ENCODE measurements around the gene EZR.

The EZR gene

GRCh38 chr6:158772851-158773371 lies 46.3 kb downstream of the EZR start:
- no peak for DNase-seq

GRCh38 chr6:158772172-158772571 lies 47.0 kb downstream of the EZR start:
- DNase-seq = no peak

GRCh38 chr6:158771399-158772152 lies 47.6 kb downstream of the EZR start:
- DNase-seq = no peak

GRCh38 chr6:158770533-158771330 lies 48.4 kb downstream of the EZR start:
- no peak for DNase-seq

GRCh38 chr6:158769771-158770432 lies 49.3 kb downstream of the EZR start:
- no peak for DNase-seq

- no peak for DNase-seq
Measured at GRCh38 chr6:158769234-158769770, 49.9 kb downstream of the EZR start.

- DNase-seq = no peak
Measured at GRCh38 chr6:158768436-158768835, 50.7 kb downstream of the EZR start.

GRCh38 chr6:158767709-158768108 lies 51.5 kb downstream of the EZR start:
- no peak for DNase-seq

GRCh38 chr6:158766621-158767455 lies 52.3 kb downstream of the EZR start:
- DNase-seq = no peak

- DNase-seq = no peak
Measured at GRCh38 chr6:158765499-158766068, 53.6 kb downstream of the EZR start.

GRCh38 chr6:158764926-158765325 lies 54.2 kb downstream of the EZR start:
- no peak for DNase-seq

- DNase-seq = no peak
Measured at GRCh38 chr6:158764183-158764849, 54.9 kb downstream of the EZR start.

GRCh38 chr6:158763434-158764182 lies 55.6 kb downstream of the EZR start:
- no peak for DNase-seq

- no peak for DNase-seq
Measured at GRCh38 chr6:158762787-158763433, 56.3 kb downstream of the EZR start.

- DNase-seq = no peak
Measured at GRCh38 chr6:158761746-158762145, 57.4 kb downstream of the EZR start.

GRCh38 chr6:158760618-158761250 lies 58.4 kb downstream of the EZR start:
- DNase-seq = no peak

GRCh38 chr6:158759966-158760617 lies 59.1 kb downstream of the EZR start:
- no peak for DNase-seq

- no peak for DNase-seq
Measured at GRCh38 chr6:158758941-158759479, 60.2 kb downstream of the EZR start.

- no peak for DNase-seq
Measured at GRCh38 chr6:158758451-158758860, 60.7 kb downstream of the EZR start.
